Mesenchymal stem cell (in vitro differentiated cells and primary cell): ENCODE results near the gene PCYOX1L.

Experiments
- DNase-seq: peaks from one replicate; pipeline ENCODE4 v3.0.0-alpha.2; 2013
- H2AFZ ChIP-seq: one replicate; pipeline ENCODE4 v1.6.1; 2013; ENCODE audit warnings: low read depth, mild to moderate bottlenecking, control low read depth, inconsistent platforms, low read length, moderate library complexity
- H2AK5ac ChIP-seq: 2 replicates; pipeline ENCODE4 v1.6.1; 2013; ENCODE audit warnings: low read length, moderate library complexity, mild to moderate bottlenecking, inconsistent platforms; ENCODE audit not compliant: severe bottlenecking
- H2BK120ac ChIP-seq: one replicate; pipeline ENCODE4 v1.6.1; 2013; ENCODE audit warnings: low read depth, mild to moderate bottlenecking, inconsistent platforms, low read length, moderate library complexity
- H2BK12ac ChIP-seq, 2 experiments: one replicate each; pipeline ENCODE4 v1.6.1; 2013; ENCODE audit warnings: inconsistent platforms in 2 of 2, low read length in 2 of 2, mild to moderate bottlenecking in 2 of 2, moderate library complexity in 2 of 2, control low read depth in 1 of 2
- H2BK15ac ChIP-seq: one replicate; pipeline ENCODE4 v1.6.1; 2013; ENCODE audit warnings: mild to moderate bottlenecking, low read depth, inconsistent platforms; ENCODE audit not compliant: poor library complexity, severe bottlenecking
- H2BK5ac ChIP-seq: 2 replicates; pipeline ENCODE4 v1.6.1; 2013; ENCODE audit warnings: low read depth, mild to moderate bottlenecking, low read length, control low read depth, inconsistent platforms; ENCODE audit not compliant: poor library complexity, severe bottlenecking
- H3K14ac ChIP-seq, 2 experiments: one replicate each; pipeline ENCODE4 v1.6.1; 2013; ENCODE audit warnings: inconsistent platforms in 2 of 2, low read length in 2 of 2, control low read depth in 1 of 2, mild to moderate bottlenecking in 1 of 2, moderate library complexity in 1 of 2
- H3K18ac ChIP-seq, 2 experiments: one replicate each; pipeline ENCODE4 v1.6.1; 2013; ENCODE audit warnings: inconsistent platforms in 2 of 2, low read length in 2 of 2, control low read depth in 1 of 2, low read depth in 1 of 2, mild to moderate bottlenecking in 1 of 2
- H3K23ac ChIP-seq, 2 experiments: one replicate each; pipeline ENCODE4 v1.6.1; 2013; ENCODE audit warnings: inconsistent platforms in 2 of 2, low read length in 2 of 2, mild to moderate bottlenecking in 2 of 2, moderate library complexity in 2 of 2, control low read depth in 1 of 2
- H3K27ac ChIP-seq: 2 replicates; pipeline ENCODE4 v1.5.1; 2013; ENCODE audit warnings: mild to moderate bottlenecking, moderate library complexity, low read length, control low read depth, inconsistent platforms; ENCODE audit not compliant: poor library complexity, severe bottlenecking
- H3K27me3 ChIP-seq, 2 experiments: 2 replicates each; pipeline versions ENCODE4 v1.6.1 to v1.7.0; 2013; ENCODE audit warnings: low read length in 2 of 2, mild to moderate bottlenecking in 2 of 2, moderate library complexity in 2 of 2, control low read depth in 1 of 2, inconsistent platforms in 1 of 2; ENCODE audit not compliant: control insufficient read depth in 1 of 2, insufficient read depth in 1 of 2
- H3K36me3 ChIP-seq, 2 experiments: 2 replicates each; pipeline versions ENCODE4 v1.6.1 to v1.7.0; 2013; ENCODE audit warnings: low read length in 2 of 2, control low read depth in 1 of 2, inconsistent platforms in 1 of 2, low read depth in 1 of 2, mild to moderate bottlenecking in 1 of 2; ENCODE audit not compliant: insufficient read depth in 2 of 2, control insufficient read depth in 1 of 2
- H3K4ac ChIP-seq, 2 experiments: one replicate each; pipeline ENCODE4 v1.6.1; 2013; ENCODE audit warnings: inconsistent platforms in 2 of 2, low read length in 2 of 2, mild to moderate bottlenecking in 2 of 2, moderate library complexity in 2 of 2, control low read depth in 1 of 2, low read depth in 1 of 2
- H3K4me1 ChIP-seq: 2 replicates; pipeline ENCODE4 v1.6.1; 2013; ENCODE audit warnings: low read depth, low read length, control low read depth; ENCODE audit not compliant: control insufficient read depth, insufficient read depth
- H3K4me2 ChIP-seq: 2 replicates; pipeline ENCODE4 v1.6.1; 2013; ENCODE audit warnings: low read length, mild to moderate bottlenecking, inconsistent platforms; ENCODE audit not compliant: poor library complexity, severe bottlenecking
- H3K4me3 ChIP-seq, 2 experiments: 2 replicates each; pipeline versions ENCODE4 v1.5.1 to v1.7.0; 2013; ENCODE audit warnings: low read length in 2 of 2, mild to moderate bottlenecking in 2 of 2, control low read depth in 1 of 2, low read depth in 1 of 2; ENCODE audit not compliant: insufficient read depth in 1 of 2
- H3K79me1 ChIP-seq: replicated peaks from 2 replicates; pipeline ENCODE4 v1.6.1; 2013; ENCODE audit warnings: mild to moderate bottlenecking, control low read depth, low read length, inconsistent platforms; ENCODE audit not compliant: poor library complexity, severe bottlenecking
- H3K9ac ChIP-seq: 2 replicates; pipeline ENCODE4 v1.7.0; 2013; ENCODE audit warnings: mild to moderate bottlenecking, low read length, moderate library complexity
- H3K9me3 ChIP-seq: 2 replicates; pipeline ENCODE4 v1.7.0; 2013; ENCODE audit warnings: mild to moderate bottlenecking, low read length; ENCODE audit not compliant: control insufficient read depth
- H4K8ac ChIP-seq: one replicate; pipeline ENCODE4 v1.6.1; 2013; ENCODE audit warnings: inconsistent platforms, mild to moderate bottlenecking, low read length, moderate library complexity
- H4K91ac ChIP-seq: one replicate; pipeline ENCODE4 v1.6.1; 2013; ENCODE audit warnings: mild to moderate bottlenecking, low read length, inconsistent platforms
- WGBS: methylation state at CpG from one replicate; pipeline ENCODE4 v1.1.7; 2013; ENCODE audit warnings: mixed read lengths; 5-methylcytosine and 5-hydroxymethylcytosine counted together

PCYOX1L gene

GRCh38 chr5:149338364-149338763 is 19.5 kb upstream of the PCYOX1L start:
- H3K14ac ChIP-seq = no peak overlapping the region
- peaks cover 5% of the 10 kb centered on the region for H3K4me1 ChIP-seq
- peaks cover 0 to 57% of the 10 kb centered on the region in 2 experiments for H3K36me3 ChIP-seq
- no peak overlapping the region for H4K91ac ChIP-seq
- no peak overlapping the region for H2AK5ac ChIP-seq
- H3K18ac ChIP-seq = no peak overlapping the region
- H3K23ac ChIP-seq = no peak overlapping the region
- H3K27ac ChIP-seq = no peak overlapping the region
- H3K4me2 ChIP-seq = no peak overlapping the region
- no peak overlapping the region for H2BK5ac ChIP-seq
- no peak overlapping the region for H3K9ac ChIP-seq
- no peaks in the 10 kb centered on the region for H3K27me3 ChIP-seq
- WGBS = 74% methylated on average over 1 of the region's 1 CpG
- no peak overlapping the region for H3K4me3 ChIP-seq
- H2AFZ ChIP-seq = no peak overlapping the region
- H3K4ac ChIP-seq = no peak overlapping the region
- no peaks in the 10 kb centered on the region for H3K79me1 ChIP-seq
- DNase-seq = no peak
- H3K9me3 ChIP-seq = no peaks in the 10 kb centered on the region
- H2BK12ac ChIP-seq = no peak overlapping the region
- H4K8ac ChIP-seq = no peak overlapping the region
- H2BK15ac ChIP-seq = no peak overlapping the region
- H2BK120ac ChIP-seq = no peak overlapping the region

- no peak overlapping the region for H2AFZ ChIP-seq
- H2BK12ac ChIP-seq = no peak overlapping the region
- no peak overlapping the region for H3K27ac ChIP-seq
- H3K18ac ChIP-seq = no peak overlapping the region
- no peak overlapping the region for H3K4me3 ChIP-seq
- no peaks in the 10 kb centered on the region for H3K9me3 ChIP-seq
- H3K4me1 ChIP-seq = peaks cover 5% of the 10 kb centered on the region
- H3K79me1 ChIP-seq = peaks cover 4% of the 10 kb centered on the region
- H3K36me3 ChIP-seq = peaks cover 0 to 46% of the 10 kb centered on the region in 2 experiments
- no peak overlapping the region for H2BK15ac ChIP-seq
- H4K8ac ChIP-seq = no peak overlapping the region
- 50% methylated on average over 1 of the region's 1 CpG for WGBS
- H2BK120ac ChIP-seq = no peak overlapping the region
- H3K27me3 ChIP-seq = no peaks in the 10 kb centered on the region
- no peak overlapping the region for H2BK5ac ChIP-seq
- H3K23ac ChIP-seq = no peak overlapping the region
- no peak overlapping the region for H3K4me2 ChIP-seq
- no peak for DNase-seq
- H2AK5ac ChIP-seq = peak overlapping the region; percentile 49
- no peak overlapping the region for H3K4ac ChIP-seq
- H3K9ac ChIP-seq = no peak overlapping the region
- H3K14ac ChIP-seq = no peak overlapping the region
- H4K91ac ChIP-seq = no peak overlapping the region
Measured at GRCh38 chr5:149340920-149341319, 16.9 kb upstream of the PCYOX1L start.

DNA sequence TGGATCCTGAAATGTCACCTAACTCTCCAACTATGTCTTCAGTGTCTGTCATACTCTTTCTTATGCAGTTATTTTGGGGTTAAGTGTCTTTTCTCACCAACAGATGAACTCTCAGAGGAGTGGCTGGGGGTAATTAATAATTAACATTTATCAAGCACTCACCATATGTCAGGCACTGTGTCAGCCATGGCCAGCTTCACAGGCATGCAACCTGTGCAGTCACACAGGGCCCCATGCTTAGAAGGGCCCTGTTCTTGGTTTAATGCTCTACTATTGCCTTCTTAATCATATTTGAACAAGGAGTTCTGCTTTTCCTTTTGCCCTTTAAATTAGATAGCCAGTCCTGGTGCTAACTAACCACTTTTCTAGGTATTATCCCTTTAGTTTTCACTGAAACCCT is 16.0 kb upstream of the PCYOX1L start:
- no peak for DNase-seq
- Histone ChIP-seq H3K9me3 (no peaks in the 10 kb centered on the region), H3K23ac (no peak overlapping the region), H3K9ac (no peak overlapping the region), H3K27ac (peak overlapping the region; percentile 16), H2BK120ac (no peak overlapping the region), H2BK5ac (no peak overlapping the region), H3K4me1 (peaks cover 5% of the 10 kb centered on the region), H3K14ac (no peak overlapping the region), H2BK12ac (no peak overlapping the region), H3K36me3 (peaks cover 0 to 37% of the 10 kb centered on the region in 2 experiments), H2AK5ac (no peak overlapping the region), H3K79me1 (peaks cover 4% of the 10 kb centered on the region), H4K8ac (no peak overlapping the region), H2AFZ (no peak overlapping the region), H3K18ac (no peak overlapping the region), H3K4ac (no peak overlapping the region), H3K27me3 (no peaks in the 10 kb centered on the region), H3K4me2 (peak overlapping the region; percentile 26), H2BK15ac (no peak overlapping the region), H3K4me3 (no peak overlapping the region), H4K91ac (no peak overlapping the region)

DNA sequence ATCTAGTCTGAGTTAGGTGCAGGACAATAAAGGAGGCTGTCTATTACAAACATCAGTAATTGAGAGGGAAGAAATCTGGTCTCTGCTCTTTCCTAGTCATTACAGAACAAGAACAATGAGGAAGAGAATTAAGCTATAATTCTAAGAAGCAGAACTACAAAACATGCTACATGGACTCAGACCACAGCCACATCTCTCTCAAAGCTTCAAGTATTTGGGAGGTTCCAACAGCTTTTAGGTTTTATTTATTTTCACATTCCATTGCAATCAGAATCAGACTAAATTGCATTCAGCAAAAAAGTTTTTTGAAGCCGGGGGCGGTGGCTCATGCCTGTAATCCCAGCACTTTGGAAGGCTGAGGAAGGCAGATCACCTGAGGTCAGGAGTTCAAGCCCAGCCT is 13.7 kb upstream of the PCYOX1L start:
- Histone ChIP-seq H3K36me3 (peaks cover 7 to 42% of the 10 kb centered on the region in 2 experiments), H4K8ac (no peak overlapping the region), H2BK120ac (no peak overlapping the region), H4K91ac (no peak overlapping the region), H3K27ac (no peak overlapping the region), H3K27me3 (no peaks in the 10 kb centered on the region), H3K4ac (no peak overlapping the region), H2BK5ac (no peak overlapping the region), H3K4me1 (peaks cover 1% of the 10 kb centered on the region), H3K9me3 (no peaks in the 10 kb centered on the region), H3K4me3 (peak overlapping the region in 1 of 2 experiments; percentile 100), H3K18ac (no peak overlapping the region), H3K9ac (peak overlapping the region; percentile 99), H2BK15ac (no peak overlapping the region), H3K23ac (no peak overlapping the region), H2AK5ac (peak overlapping the region; percentile 65), H3K4me2 (no peak overlapping the region), H3K79me1 (peaks cover 11% of the 10 kb centered on the region), H2AFZ (no peak overlapping the region), H2BK12ac (no peak overlapping the region), H3K14ac (no peak overlapping the region)
- DNase-seq = no peak
- 86% methylated on average over 2 of the region's 2 CpGs for WGBS
